Measurements from ENCODE around the gene CGB2. TPM values are rescaled to one million over a fixed set of nuclear protein-coding genes. Genes with fewer than 3 reads are reported as not detected.
A peak's percentile ranks its signal among the peaks of the same experiment; 100 is the strongest.
"Not testable (repeated sequence)": the region's sequence is repeated elsewhere in the genome, so short reads cannot be mapped to it uniquely, and the experiment has no call there.

CGB2 gene
- polyA plus RNA-seq, 1 donor from 2014 or later: not detected

DNA sequence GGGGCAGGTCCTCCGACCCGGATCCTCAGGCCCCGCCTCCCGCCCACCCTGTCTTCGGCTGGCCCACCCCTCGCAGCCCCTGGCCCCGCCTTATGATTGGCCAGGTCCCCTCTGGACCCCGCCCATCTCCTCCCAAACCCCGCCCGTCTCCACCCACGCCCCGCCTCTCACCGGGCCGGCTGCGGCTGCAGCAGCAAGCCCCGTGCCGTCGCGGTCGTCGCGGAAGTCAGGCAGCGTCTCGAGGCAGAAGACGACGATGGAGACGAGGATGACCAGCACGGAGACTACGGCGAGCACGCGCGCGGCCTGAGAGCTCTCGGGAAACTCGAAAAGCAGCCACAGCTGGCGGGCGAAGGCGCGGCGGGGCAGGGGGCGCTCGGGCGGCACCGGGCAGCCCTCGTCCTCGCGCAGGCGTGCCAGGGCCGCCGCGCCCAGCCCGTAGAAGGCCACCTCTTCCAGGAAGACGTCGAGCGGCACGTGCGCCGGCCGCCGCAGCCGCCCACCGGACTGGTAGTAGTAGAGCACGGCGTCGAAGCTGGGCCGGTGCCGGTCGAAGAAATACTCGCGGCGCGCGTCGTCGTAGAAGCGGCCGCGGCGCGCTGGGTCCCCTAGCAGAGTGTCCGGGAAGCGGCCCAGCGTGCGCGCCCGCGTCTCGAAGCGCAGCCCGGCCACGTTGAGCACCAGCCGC lies 40.3 kb downstream of the CGB2 start:
- no peak overlapping the region for H3K27ac ChIP-seq (ENCODE audit: low read length)
- H3K27me3 ChIP-seq (ENCODE audit: insufficient read depth, low read depth, low read length): peaks cover 46% of the 10 kb centered on the region
- H3K4me2 ChIP-seq (ENCODE audit: low read length): no peak overlapping the region
- TF ChIP-seq, protein P1, sequence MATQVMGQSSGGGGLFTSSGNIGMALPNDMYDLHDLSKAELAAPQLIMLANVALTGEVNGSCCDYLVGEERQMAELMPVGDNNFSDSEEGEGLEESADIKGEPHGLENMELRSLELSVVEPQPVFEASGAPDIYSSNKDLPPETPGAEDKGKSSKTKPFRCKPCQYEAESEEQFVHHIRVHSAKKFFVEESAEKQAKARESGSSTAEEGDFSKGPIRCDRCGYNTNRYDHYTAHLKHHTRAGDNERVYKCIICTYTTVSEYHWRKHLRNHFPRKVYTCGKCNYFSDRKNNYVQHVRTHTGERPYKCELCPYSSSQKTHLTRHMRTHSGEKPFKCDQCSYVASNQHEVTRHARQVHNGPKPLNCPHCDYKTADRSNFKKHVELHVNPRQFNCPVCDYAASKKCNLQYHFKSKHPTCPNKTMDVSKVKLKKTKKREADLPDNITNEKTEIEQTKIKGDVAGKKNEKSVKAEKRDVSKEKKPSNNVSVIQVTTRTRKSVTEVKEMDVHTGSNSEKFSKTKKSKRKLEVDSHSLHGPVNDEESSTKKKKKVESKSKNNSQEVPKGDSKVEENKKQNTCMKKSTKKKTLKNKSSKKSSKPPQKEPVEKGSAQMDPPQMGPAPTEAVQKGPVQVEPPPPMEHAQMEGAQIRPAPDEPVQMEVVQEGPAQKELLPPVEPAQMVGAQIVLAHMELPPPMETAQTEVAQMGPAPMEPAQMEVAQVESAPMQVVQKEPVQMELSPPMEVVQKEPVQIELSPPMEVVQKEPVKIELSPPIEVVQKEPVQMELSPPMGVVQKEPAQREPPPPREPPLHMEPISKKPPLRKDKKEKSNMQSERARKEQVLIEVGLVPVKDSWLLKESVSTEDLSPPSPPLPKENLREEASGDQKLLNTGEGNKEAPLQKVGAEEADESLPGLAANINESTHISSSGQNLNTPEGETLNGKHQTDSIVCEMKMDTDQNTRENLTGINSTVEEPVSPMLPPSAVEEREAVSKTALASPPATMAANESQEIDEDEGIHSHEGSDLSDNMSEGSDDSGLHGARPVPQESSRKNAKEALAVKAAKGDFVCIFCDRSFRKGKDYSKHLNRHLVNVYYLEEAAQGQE (IDR thresholded peaks at IDR 0.05; ENCODE audit: borderline replicate concordance): no peak
- no peak for TF ChIP-seq TAF1 (IDR thresholded peaks at IDR 0.05; ENCODE audit: low read depth)
- no peak overlapping the region for H2AFZ ChIP-seq (ENCODE audit: low read depth, low read length)
- no peak overlapping the region for H3K4me3 ChIP-seq (ENCODE audit: low read length)
- no peaks in the 10 kb centered on the region for H3K9me2 ChIP-seq (ENCODE audit: insufficient read depth, low read length)
- H3F3A ChIP-seq (ENCODE audit: insufficient read depth, low read length, poor library complexity, severe bottlenecking): no peaks in the 10 kb centered on the region
- no peak overlapping the region for H3K9ac ChIP-seq (ENCODE audit: low read length)
- H3K9me3 ChIP-seq (ENCODE audit: low read length): no peaks in the 10 kb centered on the region
- H4K20me1 ChIP-seq (ENCODE audit: insufficient read depth): no peaks in the 10 kb centered on the region
- H3K36me3 ChIP-seq (ENCODE audit: insufficient read depth, low read length): no peaks in the 10 kb centered on the region
- H3K79me2 ChIP-seq (replicated peaks; ENCODE audit: insufficient read depth, low read length): no peaks in the 10 kb centered on the region

DNA sequence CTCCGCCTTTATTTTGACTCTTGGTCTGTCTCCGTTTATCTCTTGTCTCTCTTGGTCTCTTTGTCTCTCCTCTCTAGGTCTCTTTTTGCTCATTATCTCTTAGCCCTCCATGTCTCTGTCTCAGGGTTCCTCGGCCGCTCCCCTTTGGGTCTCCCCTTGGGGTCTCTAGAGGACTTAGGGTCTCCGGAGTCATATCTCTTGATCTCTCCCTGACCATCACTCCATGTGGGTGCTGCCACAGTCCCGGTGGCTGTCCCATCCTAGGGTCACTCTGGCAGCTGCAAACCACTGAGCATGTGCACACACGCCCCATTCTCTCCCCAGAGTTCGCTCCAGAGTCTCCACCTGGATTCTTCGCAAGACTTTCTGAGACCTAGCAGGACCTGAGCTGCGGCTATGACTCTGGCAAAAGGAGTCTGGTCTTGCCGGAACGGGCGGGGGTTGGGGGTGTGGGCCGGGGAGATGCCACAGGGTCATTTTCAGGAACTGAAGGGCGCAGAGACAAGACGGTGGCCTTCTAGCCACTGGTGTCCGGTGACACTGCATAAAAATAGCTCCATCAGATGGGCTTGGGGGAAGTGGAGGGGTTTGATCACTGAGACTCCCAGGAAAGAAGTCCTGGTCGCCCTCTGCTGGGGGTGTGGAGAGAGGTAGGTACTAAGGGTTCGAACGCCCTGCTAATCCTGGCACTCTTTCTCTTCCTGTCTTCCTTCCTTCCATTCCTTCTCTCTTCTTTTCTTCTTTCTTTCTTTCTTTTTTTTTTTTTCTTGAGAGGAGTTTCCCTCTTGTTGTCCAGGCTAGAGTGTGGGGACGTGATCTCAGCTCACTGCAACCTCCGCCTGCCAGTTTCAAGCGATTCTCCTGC lies 42.1 kb downstream of the CGB2 start:
- Histone ChIP-seq H3K4me2 (ENCODE audit: low read length) (no peak overlapping the region), H3K9ac (ENCODE audit: low read length) (no peak overlapping the region), H3K4me3 (ENCODE audit: low read length) (no peak overlapping the region), H3K9me3 (ENCODE audit: low read length) (no peaks in the 10 kb centered on the region), H3K36me3 (ENCODE audit: insufficient read depth, low read length) (no peaks in the 10 kb centered on the region), H3K27me3 (ENCODE audit: insufficient read depth, low read depth, low read length) (peaks cover 46% of the 10 kb centered on the region), H2AFZ (ENCODE audit: low read depth, low read length) (no peak overlapping the region), H3F3A (ENCODE audit: insufficient read depth, low read length, poor library complexity, severe bottlenecking) (no peaks in the 10 kb centered on the region), H3K9me2 (ENCODE audit: insufficient read depth, low read length) (no peaks in the 10 kb centered on the region), H3K79me2 (replicated peaks; ENCODE audit: insufficient read depth, low read length) (no peaks in the 10 kb centered on the region), H3K27ac (ENCODE audit: low read length) (no peak overlapping the region), H4K20me1 (ENCODE audit: insufficient read depth) (no peaks in the 10 kb centered on the region)
- no peak for TF ChIP-seq RAD21 (conservative IDR thresholded peaks at IDR 0.05)
- TF ChIP-seq, protein P1 (IDR thresholded peaks at IDR 0.05; ENCODE audit: borderline replicate concordance): no peak
- no peak for TF ChIP-seq SMC3 (conservative IDR thresholded peaks at IDR 0.05; ENCODE audit: poor library complexity)

DNA sequence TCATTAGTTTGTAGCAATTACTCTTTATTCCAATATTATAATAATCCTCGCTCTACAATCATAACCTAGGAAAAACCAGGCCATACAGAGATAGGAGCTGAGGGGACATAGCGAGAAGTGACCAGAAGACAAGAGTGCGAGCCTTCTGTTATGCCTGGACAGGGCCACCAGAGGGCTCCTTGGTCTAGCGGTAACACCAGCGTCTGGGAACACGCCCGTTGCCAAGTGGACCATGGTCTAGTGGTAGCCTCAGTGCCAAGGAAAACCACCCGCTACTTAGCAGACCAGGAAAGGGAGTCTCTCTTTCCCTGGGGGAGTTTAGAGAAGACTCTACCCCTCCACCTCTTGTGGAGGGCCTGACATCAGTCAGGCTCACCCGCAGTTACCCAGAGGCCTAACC lies 43.2 kb downstream of the CGB2 start:
- H3K9ac ChIP-seq (ENCODE audit: low read length); H3K9me3 ChIP-seq (ENCODE audit: low read length); H3K79me2 ChIP-seq (replicated peaks; ENCODE audit: insufficient read depth, low read length); H2AFZ ChIP-seq (ENCODE audit: low read depth, low read length); H3K4me2 ChIP-seq (ENCODE audit: low read length); H3K36me3 ChIP-seq (ENCODE audit: insufficient read depth, low read length); H3F3A ChIP-seq (ENCODE audit: insufficient read depth, low read length, poor library complexity, severe bottlenecking); H3K4me3 ChIP-seq (ENCODE audit: low read length); H3K27ac ChIP-seq (ENCODE audit: low read length); H3K9me2 ChIP-seq (ENCODE audit: insufficient read depth, low read length); H4K20me1 ChIP-seq (ENCODE audit: insufficient read depth): not testable (repeated sequence)
- peaks cover 39% of the 10 kb centered on the region for H3K27me3 ChIP-seq (ENCODE audit: insufficient read depth, low read depth, low read length)
- TF ChIP-seq, protein P2, sequence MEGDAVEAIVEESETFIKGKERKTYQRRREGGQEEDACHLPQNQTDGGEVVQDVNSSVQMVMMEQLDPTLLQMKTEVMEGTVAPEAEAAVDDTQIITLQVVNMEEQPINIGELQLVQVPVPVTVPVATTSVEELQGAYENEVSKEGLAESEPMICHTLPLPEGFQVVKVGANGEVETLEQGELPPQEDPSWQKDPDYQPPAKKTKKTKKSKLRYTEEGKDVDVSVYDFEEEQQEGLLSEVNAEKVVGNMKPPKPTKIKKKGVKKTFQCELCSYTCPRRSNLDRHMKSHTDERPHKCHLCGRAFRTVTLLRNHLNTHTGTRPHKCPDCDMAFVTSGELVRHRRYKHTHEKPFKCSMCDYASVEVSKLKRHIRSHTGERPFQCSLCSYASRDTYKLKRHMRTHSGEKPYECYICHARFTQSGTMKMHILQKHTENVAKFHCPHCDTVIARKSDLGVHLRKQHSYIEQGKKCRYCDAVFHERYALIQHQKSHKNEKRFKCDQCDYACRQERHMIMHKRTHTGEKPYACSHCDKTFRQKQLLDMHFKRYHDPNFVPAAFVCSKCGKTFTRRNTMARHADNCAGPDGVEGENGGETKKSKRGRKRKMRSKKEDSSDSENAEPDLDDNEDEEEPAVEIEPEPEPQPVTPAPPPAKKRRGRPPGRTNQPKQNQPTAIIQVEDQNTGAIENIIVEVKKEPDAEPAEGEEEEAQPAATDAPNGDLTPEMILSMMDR (IDR thresholded peaks at IDR 0.05; ENCODE audit: poor library complexity, severe bottlenecking): peak; percentile 54
- TF ChIP-seq RAD21 (conservative IDR thresholded peaks at IDR 0.05): peak; percentile 34
